GM20000 (cell line): ENCODE data around the gene MMRN2.
"Not testable (repeated sequence)": the region's sequence is repeated elsewhere in the genome, so short reads cannot be mapped to it uniquely, and the experiment has no call there.

Experiments
- DNase-seq: peaks from one replicate; pipeline ENCODE4 v3.0.0; 2012; ENCODE audit warnings: low spot score
- CTCF ChIP-seq: IDR thresholded peaks from 2 replicates; pipeline ENCODE4 v1.5.1; 2012; ENCODE audit warnings: mild to moderate bottlenecking, control low read depth; ENCODE audit errors: extremely low read depth, missing control alignments

The MMRN2 gene

DNA sequence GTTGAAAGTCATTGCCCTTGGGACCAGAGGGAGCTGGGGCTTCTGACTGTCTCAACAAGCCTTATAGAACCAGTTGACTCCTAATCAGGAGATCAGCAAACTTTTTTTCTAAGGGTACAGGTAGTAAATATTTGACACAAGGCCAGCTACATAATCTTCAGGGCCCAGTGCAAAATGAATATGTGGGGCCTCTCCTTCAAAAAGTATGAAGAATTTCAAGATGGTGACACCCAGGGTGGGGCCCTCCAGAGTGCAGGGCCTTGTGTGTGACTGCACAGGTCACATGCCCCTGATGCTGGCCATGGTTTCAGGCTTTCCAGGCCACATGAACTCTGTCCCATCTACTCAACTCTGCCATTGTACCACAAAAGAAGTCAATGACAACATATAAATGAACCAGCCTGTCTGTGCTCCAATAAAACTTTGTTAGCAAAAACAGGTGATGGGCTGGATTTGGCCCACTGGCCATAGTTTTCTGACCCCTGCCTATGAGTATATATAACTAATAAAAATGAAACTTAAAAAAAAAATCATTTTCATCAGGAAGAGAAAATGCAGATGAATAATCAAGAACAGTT is 6.1 kb downstream of the MMRN2 start:
- TF ChIP-seq CTCF, result no peak
- DNase-seq, result no peak

- no peak for TF ChIP-seq CTCF
- no peak for DNase-seq
Measured at GRCh38 chr10:86950349-86950748, 7.1 kb downstream of the MMRN2 start.

DNA sequence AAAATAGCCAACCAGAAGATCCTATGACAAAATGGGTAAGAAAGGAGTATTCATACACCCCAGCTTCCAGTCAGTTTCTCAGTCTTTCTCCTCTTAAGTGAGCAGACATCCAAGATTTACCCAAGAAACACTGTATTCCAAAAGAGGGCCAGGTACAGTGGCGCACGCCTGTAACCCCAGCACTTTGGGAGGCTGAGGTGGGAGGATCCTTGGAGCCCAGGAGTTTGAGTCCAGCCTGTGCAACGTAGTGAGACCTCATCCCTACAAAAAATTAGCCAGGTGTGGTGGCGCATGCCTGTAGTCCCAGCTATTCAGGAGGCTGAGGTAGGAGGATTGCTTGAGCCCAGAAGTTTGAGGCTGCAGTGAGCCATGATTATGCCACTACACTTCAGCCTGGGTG is 9.6 kb downstream of the MMRN2 start:
- DNase-seq, result not testable (repeated sequence)

- DNase-seq, result no peak
- TF ChIP-seq CTCF, result no peak
Measured at GRCh38 chr10:86946213-86947155, 10.9 kb downstream of the MMRN2 start.

GRCh38 chr10:86945361-86946212 is 11.8 kb downstream of the MMRN2 start:
- no peak for DNase-seq
- TF ChIP-seq CTCF, result no peak

- no peak for DNase-seq
- TF ChIP-seq CTCF, result no peak
Measured at GRCh38 chr10:86944907-86945306, 12.5 kb downstream of the MMRN2 start.

GRCh38 chr10:86944471-86944870 is 12.9 kb downstream of the MMRN2 start:
- no peak for TF ChIP-seq CTCF
- DNase-seq, result no peak
